GM21737 (cell line): ENCODE results near the gene HLCS.

ENCODE experiments used
- ATAC-seq: cut with Tn5 transposase; IDR thresholded peaks from one replicate; pipeline ENCODE4 v1.9.1; 2021; ENCODE audit warnings: mild to moderate bottlenecking, moderate library complexity; ENCODE audit not compliant: unreplicated experiment

Gene HLCS

DNA sequence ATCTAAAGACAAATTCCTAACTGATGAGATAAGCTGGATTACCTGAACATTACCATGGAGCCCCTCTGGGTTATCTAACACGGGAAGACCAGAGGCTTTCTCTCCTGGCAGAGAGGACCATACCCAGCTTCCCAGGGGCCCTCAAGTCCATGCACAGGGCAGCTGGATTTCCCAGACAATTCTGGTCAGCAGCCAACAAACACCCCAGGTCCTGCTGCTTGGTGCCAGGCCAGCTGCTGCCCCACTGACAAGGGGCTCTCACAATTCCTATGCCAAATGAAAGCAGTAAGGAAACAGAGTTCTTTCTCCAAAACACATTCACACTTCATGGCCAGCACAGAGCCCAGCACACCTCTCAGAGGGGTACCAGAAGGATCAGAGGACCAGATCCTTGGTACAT is 114.2 kb downstream of the HLCS start:
- no peak for ATAC-seq

DNA sequence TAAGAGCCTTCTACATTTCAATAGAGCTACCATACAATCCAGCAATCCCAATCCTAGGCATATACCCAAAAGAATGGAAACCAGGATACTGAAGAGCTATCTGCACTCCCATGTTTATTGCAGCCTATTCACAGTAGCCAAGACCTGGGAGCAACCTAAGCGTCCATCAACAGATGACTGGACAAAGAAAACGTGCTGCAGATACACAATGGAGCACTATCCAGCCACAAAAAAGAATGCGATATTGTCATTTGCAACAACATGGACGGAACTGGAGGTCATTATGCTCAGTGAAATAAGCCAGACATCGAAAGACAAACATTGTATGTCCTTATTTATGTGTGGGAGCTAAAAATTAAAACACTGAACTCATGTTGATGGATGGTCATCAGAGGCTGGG is 115.3 kb downstream of the HLCS start:
- no peak for ATAC-seq

DNA sequence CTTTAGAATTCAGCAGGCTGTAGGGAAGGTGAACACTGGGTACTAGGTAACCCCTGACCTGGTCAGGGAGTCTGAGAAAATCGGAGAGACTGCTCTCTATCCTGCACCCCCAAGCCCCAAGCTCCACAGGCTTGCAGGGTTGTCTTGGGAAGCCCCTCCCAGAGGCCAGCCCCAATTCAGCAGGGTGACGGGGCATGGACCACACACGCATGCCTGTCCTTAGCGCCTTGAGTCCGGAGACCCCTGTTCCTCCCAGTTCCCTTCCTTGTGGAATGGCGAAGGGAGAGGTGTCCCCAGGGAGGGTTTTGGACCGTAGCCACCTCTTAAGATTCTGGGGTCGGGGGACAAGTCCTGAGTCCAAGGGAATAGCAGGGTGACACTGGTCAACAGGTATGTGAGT is 116.1 kb downstream of the HLCS start:
- ATAC-seq = no peak

DNA sequence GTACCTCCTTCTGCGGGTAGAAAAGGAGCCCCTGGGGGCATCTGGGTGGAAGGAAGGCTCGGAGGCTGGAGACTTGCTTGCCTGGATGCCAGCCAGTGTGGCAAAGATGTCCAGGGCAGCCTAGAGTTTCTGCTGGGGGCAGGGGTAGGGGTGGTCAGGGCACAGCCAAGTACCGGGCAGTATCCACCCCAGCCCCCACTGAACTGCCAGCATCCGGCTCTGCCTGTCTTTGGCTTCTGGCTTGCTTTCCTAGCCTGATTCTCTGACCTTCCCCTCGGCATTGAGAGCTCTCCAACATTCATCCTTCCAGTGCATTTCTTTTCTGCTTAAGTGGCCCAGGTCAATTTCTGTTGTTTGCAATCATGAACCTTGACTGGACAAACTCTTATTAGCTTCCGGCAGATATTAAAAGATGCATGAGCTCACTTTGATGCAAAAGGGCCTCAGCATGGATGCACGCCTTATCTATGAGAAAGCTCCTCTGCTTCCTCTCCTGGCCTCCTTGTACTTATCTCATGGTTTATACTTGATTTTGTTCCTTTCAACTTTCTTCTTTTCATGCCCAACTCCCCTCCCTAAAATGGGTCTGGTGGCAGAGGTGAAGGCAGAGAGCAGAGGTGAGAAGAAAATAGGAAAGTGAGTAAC is 116.9 kb downstream of the HLCS start:
- ATAC-seq = no peak

DNA sequence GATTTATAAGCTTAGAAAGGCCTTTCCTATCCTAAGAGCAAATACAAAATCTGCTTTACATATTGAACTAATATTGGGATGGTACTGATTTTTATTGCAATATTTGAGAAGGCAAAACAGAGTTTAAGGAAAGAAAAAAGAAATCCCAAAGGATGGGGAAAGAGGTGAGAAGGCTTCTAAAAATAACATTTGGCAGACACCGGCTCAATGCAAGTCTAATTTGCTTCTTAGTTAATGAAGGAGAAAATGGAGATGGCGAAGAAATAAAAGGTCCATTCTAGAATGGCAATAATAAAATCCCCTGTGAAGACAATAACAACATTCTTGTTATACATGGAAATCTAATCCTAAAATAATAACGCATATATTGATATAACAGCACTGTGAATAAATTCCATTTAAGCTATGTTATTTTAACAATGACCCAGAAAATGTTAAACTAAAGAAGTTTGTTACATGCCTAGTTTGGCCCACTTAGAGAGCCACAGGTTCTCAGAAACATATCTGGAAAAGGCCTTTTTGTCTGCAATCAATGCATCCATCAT is 117.7 kb downstream of the HLCS start:
- ATAC-seq = no peak

DNA sequence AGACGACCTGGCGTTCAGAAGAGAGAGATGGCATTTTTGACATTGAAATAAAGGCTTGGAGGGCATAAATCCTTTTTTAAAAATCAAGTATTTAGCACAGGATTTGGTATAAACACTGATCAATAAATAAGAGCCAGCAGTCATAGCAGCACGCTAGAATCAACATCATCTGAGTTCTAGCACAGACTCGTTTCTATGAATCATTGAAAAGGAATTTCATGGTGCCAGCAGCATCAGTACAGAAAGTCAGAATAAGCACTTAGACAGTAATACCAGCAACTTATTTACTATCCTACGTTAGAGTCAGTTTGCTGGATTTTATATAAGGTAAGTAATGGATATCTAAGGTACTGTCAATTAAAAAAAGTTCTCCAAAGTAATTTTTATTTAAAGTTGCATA is 119.3 kb downstream of the HLCS start:
- ATAC-seq = no peak

DNA sequence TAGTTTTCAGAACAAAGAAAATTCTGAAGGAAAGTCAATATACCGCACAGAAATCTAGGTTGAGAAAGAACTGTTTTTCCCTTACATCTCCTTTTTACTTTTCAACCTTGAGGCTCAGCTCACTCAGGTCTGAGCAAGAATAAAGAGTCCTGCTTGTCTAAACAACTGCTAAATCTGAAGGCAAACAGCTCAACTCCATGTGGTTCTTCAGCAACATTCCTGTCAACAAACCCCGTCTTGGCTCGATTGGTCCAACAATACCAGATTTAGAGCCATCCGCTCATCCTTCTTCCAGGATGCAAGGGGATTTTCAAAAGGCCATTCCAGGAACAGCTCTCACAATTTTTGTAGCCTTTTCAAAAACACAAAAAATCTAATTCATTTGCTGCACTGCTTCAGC is 119.8 kb downstream of the HLCS start:
- no peak for ATAC-seq

DNA sequence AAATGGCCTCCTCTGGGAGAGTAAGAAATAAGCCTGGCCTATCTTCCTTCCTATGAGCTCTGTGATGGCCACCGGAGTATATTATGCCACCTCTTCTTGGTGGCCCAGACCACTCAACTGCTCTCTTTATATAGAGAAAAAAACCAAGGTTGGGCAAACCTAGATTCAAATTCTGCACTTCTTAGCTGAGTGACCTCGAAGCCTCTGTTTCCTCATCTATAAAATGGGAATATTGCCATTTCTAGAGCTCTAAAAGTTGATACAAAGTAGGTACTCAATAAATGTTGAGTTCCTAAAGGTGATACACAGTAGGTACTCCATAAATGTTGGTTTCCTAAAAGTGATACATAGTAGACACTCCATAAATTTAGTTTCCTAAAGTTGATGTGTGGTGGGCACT is 120.7 kb downstream of the HLCS start:
- ATAC-seq = no peak

DNA sequence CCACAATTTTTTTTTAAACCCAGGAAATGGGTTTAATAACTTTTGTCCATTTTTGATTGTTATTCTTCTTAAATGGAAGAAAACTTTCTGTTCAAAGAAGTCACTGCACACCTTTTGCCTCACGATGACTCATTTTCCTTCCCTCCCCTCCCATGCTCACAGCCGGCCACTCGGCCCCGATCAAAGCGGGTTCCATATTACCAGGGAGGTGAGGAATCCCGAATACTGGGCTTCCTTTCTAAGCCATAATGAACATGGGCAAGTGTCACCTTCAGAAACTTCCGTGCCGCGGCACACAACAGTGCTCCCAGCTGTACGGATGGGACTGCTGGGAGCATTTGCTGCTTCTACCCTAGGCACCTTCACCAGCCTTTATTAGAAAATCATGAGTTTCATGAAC is 121.4 kb downstream of the HLCS start:
- ATAC-seq = no peak

DNA sequence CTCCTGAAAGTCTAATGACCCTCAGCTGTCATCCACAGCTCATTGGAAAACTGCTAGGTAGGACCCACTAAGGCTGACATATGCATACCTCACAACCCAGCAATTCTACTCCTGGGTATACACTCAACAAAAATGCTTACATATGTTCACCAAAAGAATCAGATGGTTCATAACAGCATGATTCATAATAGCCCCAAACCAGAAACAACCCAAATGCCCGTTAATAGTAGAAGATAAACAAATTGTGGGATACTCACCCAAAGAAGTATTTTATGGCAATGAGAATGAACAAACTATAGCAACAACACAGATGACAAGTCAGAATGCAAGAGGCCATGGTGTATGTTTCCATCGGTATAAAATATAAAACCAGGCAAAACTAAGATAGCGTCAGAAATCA is 124.6 kb downstream of the HLCS start:
- no peak for ATAC-seq

DNA sequence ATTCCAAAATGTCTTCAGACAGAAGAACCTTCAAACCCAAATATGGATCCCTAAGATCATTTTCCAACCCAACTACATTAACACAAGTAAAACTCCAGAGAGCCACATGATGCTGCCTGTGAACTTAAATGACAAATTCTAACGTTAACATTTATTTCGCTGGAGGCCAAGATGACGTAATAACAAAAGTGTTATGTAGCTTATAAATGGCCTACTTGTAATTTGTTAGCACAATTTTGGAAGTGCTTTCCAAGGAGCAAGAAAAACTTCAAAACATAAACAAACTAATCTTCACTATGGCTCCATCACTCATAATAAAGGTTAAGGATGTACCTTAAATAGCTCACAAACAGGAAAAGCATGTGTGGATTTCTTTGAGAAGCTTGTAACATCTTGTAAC is 126.7 kb downstream of the HLCS start:
- ATAC-seq = no peak

DNA sequence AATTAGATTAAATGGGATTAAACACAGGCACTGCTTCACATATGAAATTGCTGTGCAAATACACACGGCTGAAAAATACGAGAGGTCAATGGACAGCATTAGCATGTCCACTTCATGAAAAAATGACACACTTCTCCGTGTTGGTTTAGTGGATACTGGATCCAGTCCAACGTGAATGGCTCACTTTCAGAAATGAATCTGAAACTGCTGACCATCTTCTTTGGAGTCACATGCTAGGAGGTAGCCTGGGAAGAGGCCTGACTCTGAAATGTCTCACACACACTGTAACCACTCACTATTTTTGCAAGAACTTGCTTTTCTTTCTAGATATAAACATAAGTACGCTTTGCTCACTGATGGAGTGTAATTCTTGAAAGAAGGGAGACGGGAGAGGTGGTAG is 127.3 kb downstream of the HLCS start:
- ATAC-seq = no peak

DNA sequence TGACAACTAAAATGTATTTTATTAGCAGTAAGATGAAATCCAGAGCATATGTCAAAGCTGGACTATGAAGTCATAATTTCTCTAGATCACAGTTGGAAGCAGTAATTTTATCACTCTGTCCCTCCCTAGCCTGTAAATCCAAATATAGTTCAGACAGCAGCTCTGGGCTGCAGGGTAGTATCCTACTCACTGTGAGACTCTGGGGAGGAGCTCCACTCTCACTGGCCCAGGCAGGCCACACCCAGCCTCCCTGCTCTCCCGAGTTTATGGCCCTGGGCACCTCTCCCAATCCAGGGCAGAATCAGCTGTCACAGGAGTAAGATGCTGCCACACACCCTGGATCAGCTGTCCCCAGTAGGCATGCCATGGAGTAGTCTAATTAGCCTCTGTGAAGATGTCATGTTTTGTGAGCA is 131.1 kb downstream of the HLCS start:
- no peak for ATAC-seq

DNA sequence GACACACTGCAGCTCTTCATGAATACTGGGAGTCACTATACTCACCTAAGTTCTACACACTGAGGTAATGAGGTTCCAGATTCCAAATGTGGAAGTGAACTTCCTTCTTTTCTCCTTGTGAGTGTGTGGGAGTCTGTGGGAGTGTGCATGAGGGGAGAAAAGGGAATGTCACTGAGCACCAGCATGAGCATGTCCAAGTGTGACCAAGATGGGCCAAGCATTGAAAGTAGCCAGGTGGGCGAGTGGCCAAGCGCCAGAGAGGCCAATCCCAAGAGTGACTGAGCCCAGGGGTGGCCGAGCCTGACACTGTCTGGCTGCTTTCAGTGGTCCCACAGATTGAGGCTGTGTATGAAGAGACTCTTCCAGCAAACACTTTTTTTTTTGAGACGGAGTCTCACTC is 132.3 kb downstream of the HLCS start:
- ATAC-seq = no peak

DNA sequence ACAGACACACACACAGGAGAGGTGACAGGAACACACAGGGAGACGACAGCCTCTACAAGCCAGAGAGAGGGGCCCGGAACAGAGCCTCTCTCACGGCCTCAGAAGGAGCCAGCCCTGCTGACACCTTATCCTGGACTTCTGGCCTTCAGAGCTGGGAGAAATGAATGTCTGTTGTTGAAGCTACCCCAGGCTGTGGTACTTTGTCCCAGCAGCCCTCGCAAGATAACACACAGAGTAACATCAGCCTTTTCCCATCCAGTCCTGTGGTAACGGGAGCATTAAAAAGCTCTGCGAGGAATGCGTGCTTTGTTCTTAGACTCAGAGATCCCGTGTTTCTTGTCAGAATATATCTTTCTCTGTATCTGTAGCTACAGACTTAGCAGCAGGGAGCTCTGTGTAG is 136.4 kb downstream of the HLCS start:
- no peak for ATAC-seq

DNA sequence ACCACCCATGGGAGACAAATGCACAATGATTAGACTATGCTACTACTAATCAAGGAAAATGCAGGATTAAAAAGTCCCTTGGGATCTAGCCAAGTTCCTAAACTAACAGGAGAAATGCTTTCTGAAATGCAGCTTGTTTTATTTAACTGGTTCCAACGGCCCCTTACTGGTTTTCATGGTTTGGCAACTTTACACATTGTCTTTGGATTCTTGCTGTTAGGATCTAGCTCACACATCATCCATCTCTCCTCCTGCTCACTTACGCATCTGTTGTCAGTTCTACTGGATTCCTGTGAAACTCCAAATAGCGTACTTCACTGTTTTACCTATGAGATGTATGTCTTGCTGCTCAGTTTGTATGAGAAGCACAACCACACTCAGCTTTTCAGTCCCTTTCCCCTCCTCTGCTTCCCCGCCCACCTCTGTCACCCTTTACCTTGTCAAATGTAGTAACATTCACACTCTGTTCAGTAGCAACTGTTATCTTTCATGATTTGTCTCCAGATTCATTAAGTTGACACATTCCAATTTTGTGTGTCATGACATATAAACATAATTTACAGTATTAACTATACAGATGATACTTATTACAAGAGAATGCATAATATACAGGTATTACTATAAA is 137.5 kb downstream of the HLCS start:
- no peak for ATAC-seq

DNA sequence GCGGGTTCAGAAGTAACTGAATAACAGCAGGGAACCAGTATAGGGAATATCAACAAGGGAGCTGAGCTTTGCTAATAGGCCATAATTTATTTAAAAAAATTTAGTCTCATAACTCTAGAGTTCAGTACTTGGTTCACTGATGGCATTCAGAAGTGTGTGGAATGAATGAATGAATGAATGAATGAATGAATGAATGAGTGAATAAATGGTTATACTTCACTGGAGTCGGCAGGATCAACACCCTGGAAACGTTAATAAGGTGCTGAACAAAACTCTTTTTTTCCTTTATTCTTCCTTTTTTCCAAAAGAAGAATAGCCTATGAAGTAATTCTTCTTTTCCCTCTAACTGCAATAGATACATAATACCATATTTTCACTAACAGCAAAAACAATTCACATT is 138.3 kb downstream of the HLCS start:
- ATAC-seq = no peak

DNA sequence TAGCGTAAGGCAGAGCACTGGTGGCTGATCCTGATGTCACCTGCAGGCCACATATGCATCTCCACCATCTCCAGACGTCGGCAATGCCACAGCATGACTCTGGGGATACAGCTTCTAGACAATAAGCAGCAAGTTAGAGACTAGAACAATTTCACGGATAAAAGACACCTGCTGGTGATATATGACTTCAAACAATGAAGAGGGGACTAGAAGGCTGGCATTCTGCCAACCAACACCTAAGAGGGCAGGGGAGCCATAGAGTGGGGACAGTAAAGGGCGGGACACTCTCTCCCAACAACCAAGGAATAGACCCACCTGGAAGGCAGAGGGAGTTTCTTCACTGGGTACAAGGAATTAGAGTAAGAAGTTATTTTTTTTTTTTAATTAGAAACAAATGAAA is 140.8 kb downstream of the HLCS start:
- no peak for ATAC-seq

DNA sequence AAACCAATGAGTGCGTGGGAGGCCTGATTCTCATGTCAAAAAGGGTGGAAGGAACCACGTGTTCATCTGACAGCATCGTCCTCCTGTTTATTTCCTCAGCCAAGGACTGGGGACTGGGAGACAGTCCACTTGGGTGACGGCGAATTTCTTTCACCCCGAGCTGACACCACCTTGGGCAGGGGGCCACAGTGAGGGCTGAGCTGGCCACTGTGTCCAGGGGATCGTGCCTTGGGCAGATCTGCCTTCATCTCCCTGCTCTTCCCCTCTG is 145.5 kb downstream of the HLCS start:
- ATAC-seq = no peak

DNA sequence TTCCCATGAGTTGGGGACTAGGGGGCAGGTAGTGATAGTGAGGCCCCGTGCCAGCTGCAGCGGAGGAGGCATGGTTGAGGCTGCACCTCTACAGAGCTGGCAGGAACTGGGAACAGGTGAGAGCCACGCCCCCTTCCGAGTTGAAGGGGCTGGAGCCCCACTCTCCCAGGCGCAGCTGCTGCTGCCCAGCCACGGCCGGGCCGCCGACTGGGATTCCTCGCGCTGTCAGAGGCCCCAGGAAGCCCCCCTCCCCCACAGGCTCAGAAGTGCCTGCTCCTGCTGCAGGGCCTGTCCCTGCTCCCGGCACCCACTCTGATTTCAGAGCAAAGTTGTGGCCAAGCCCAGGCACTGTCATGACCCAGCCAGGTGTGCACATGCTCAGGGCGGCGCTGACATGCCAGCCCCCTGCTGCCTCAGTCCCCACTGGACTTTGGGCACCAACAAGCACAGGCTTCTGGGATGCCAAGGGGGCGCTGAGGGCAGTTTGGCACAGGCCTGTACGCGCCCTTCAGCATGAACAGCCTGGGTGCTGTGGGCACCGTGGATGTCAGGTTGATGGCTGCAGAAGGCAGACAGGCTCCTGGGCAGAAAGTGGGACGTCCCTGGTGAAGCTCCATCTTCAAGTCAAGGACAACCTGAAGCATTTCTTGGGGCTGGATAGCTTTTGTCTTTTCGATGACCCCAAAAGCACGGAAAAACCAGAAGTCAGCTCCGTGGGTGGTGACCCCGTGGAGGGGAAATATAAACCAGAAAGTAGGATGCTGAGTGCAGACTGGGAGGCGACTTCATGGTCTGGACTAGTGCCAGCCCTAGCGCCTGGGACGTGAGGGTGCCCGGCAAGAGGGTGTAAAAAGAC is 146.1 kb downstream of the HLCS start:
- ATAC-seq = no peak

DNA sequence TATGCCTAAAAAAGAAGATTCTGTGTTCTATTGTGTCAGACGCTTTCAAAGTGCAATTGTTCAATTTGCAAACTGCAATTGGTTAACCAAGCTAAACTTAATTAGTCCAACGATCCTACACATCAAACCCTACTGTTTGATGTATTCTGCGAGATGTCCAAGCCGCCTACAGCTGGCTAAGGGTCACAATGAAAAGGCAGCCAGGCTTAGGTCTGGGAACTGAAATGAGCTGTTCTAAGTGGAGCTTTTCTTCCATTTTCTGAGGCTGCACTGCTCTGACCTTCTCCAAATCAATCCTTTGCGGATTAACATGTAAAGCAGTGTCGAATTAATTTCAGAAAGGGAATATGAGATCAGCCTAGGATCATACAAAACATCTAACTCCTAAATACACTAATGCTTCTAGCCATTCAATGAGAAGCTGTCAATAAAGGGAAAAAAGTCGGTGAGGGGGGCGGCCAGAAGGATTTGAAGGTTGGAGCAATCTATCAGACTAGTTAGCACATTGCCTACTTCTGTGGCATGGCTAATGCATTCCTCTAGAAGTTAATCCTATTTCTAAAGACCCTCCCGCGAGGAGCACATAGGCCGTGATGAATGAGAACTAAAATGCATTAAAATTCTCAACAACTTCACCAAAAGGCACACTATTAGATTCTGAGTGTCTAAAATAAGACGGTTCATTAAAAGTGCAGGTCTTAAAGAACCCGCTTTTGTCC is 148.6 kb downstream of the HLCS start:
- no peak for ATAC-seq
